H1 (cell line): ENCODE data around the gene POLR3C. TPM values are rescaled to one million over a fixed set of nuclear protein-coding genes. Genes with fewer than 3 reads are reported as not detected.

ENCODE experiments used
- CTCF ChIA-PET: fragments of 300-600 bp; sonication (Branson Sonifier 250); formaldehyde crosslinking; loops from one replicate; lab custom pipeline; 2021; ENCODE audit not compliant: partially characterized antibody; lab: Charles Lee
- POLR2A ChIA-PET: fragments of 300-600 bp; sonication (Branson Sonifier 250); formaldehyde crosslinking; loops from one replicate; lab custom pipeline; 2021; ENCODE audit warnings: inconsistent platforms; ENCODE audit not compliant: partially characterized antibody; lab: Charles Lee
- DNase-seq, 2 experiments: peaks; one replicate each; pipeline versions ENCODE4 v3.0.0 to v3.0.0-alpha.2; 2010 to 2022; ENCODE audit warnings: low spot score in 2 of 2, low read depth in 1 of 2, mixed read lengths in 1 of 2
- FAIRE-seq: peaks from 2 replicates; lab custom pipeline; 2011; peaks lifted over from hg19 to GRCh38; lab: Jason Lieb, UNC
- H2AFZ ChIP-seq: 2 replicates; pipeline ENCODE4 v1.8.1; 2012; ENCODE audit warnings: low read length, inconsistent platforms
- H2AK5ac ChIP-seq: 2 replicates; pipeline ENCODE4 v1.6.1; 2013; ENCODE audit warnings: low read depth, low read length
- H2BK120ac ChIP-seq: replicated peaks from 2 replicates; pipeline ENCODE3; 2013; ENCODE audit warnings: low read depth, low read length, inconsistent platforms
- H2BK12ac ChIP-seq: 2 replicates; pipeline ENCODE4 v1.6.1; 2013; ENCODE audit warnings: low read depth, low read length
- H2BK15ac ChIP-seq: 2 replicates; pipeline ENCODE4 v1.6.1; 2013; ENCODE audit warnings: low read length
- H2BK20ac ChIP-seq: 2 replicates; pipeline ENCODE4 v1.6.1; 2013; ENCODE audit warnings: low read length
- H2BK5ac ChIP-seq: 2 replicates; pipeline ENCODE4 v1.6.1; 2013; ENCODE audit warnings: low read depth, low read length
- H3K14ac ChIP-seq: 2 replicates; pipeline ENCODE4 v1.6.1; 2013; ENCODE audit warnings: inconsistent platforms; ENCODE audit not compliant: insufficient read length
- H3K18ac ChIP-seq: 2 replicates; pipeline ENCODE4 v1.6.1; 2013; ENCODE audit warnings: low read length; ENCODE audit errors: extremely low read depth
- H3K23ac ChIP-seq: 2 replicates; pipeline ENCODE4 v1.6.1; 2013; ENCODE audit warnings: inconsistent platforms; ENCODE audit not compliant: insufficient read length
- H3K23me2 ChIP-seq: 2 replicates; pipeline ENCODE4 v1.6.1; 2013; ENCODE audit warnings: low read depth, low read length
- H3K27ac ChIP-seq: 2 replicates; pipeline ENCODE4 v1.6.1; 2011; ENCODE audit warnings: low read depth, low read length, inconsistent platforms
- H3K27me3 ChIP-seq, 4 experiments: replicated peaks in 1 of 4; 1 replicate in 1 of 4; 2 replicates in 3 of 4; pipeline versions ENCODE4 v1.6.1 to v1.8.1; 2011 to 2013; ENCODE audit warnings: low read length in 3 of 4, mild to moderate bottlenecking in 3 of 4, inconsistent platforms in 2 of 4, mixed read lengths in 2 of 4, moderate library complexity in 1 of 4; ENCODE audit not compliant: control insufficient read depth in 3 of 4, insufficient read depth in 3 of 4; ENCODE audit errors: extremely low read depth in 1 of 4
- H3K36me3 ChIP-seq, 4 experiments: 2 replicates each; pipeline versions ENCODE4 v1.6.1 to v1.8.1; 2011 to 2013; ENCODE audit warnings: mild to moderate bottlenecking in 4 of 4, low read length in 3 of 4, moderate library complexity in 2 of 4, control low read depth in 1 of 4, inconsistent platforms in 1 of 4; ENCODE audit not compliant: insufficient read depth in 4 of 4, control insufficient read depth in 2 of 4
- H3K4ac ChIP-seq: replicated peaks from 2 replicates; pipeline ENCODE3; 2013; ENCODE audit warnings: low read length, low read depth, mixed read lengths, inconsistent platforms; ENCODE audit not compliant: insufficient read length
- H3K4me1 ChIP-seq, 4 experiments: replicated peaks in 1 of 4; 1 replicate in 1 of 4; 2 replicates in 3 of 4; pipeline versions ENCODE4 v1.6.1 to v1.8.1; 2011 to 2013; ENCODE audit warnings: low read length in 3 of 4, inconsistent platforms in 2 of 4, mixed read lengths in 1 of 4; ENCODE audit not compliant: insufficient read depth in 4 of 4, control insufficient read depth in 3 of 4
- H3K4me2 ChIP-seq, 2 experiments: 2 replicates each; pipeline versions ENCODE4 v1.6.1 to v1.8.1; 2011 to 2013; ENCODE audit warnings: low read depth in 2 of 2, low read length in 2 of 2, control low read depth in 1 of 2, inconsistent platforms in 1 of 2, mild to moderate bottlenecking in 1 of 2; ENCODE audit not compliant: insufficient read depth in 1 of 2
- H3K4me3 ChIP-seq, 4 experiments: fragments of 200-600, 300-600 bp in 1 of 4; sonication (generic), shearing (Covaris generic), sonication (Bioruptor Twin) in 1 of 4; 2 replicates each; pipeline versions ENCODE4 v1.5.1 to v1.8.1; 2011 to 2016; ENCODE audit warnings: low read length in 4 of 4, low read depth in 3 of 4, control low read depth in 2 of 4, inconsistent platforms in 2 of 4, mild to moderate bottlenecking in 2 of 4, mixed read lengths in 1 of 4, moderate library complexity in 1 of 4; ENCODE audit not compliant: insufficient read depth in 2 of 4; ENCODE audit errors: extremely low read depth in 1 of 4
- H3K56ac ChIP-seq: replicated peaks from 2 replicates; pipeline ENCODE3; 2013; ENCODE audit warnings: low read depth, mild to moderate bottlenecking, mixed read lengths, low read length, inconsistent platforms; ENCODE audit not compliant: insufficient read length
- H3K79me1 ChIP-seq: 2 replicates; pipeline ENCODE4 v1.6.1; 2013; ENCODE audit warnings: low read depth, low read length, control low read depth
- H3K79me2 ChIP-seq, 2 experiments: 2 replicates each; pipeline versions ENCODE4 v1.6.1 to v1.8.1; 2012 to 2013; ENCODE audit warnings: low read length in 2 of 2, mild to moderate bottlenecking in 2 of 2, inconsistent platforms in 1 of 2; ENCODE audit not compliant: insufficient read depth in 2 of 2, control insufficient read depth in 1 of 2
- H3K9ac ChIP-seq, 4 experiments: replicated peaks in 1 of 4; 1 replicate in 1 of 4; 2 replicates in 3 of 4; pipeline versions ENCODE4 v1.6.1 to v1.8.1; 2011 to 2013; ENCODE audit warnings: low read depth in 3 of 4, low read length in 3 of 4, control low read depth in 2 of 4, mild to moderate bottlenecking in 2 of 4, moderate library complexity in 2 of 4, inconsistent platforms in 1 of 4; ENCODE audit errors: extremely low read depth in 1 of 4
- H3K9me3 ChIP-seq, 2 experiments: 2 replicates each; pipeline versions ENCODE4 v1.6.1 to v1.8.1; 2012 to 2013; ENCODE audit warnings: mild to moderate bottlenecking in 2 of 2, moderate library complexity in 2 of 2, control low read depth in 1 of 2, inconsistent platforms in 1 of 2, low read depth in 1 of 2, low read length in 1 of 2, mixed read lengths in 1 of 2; ENCODE audit not compliant: insufficient read depth in 2 of 2
- H4K20me1 ChIP-seq, 2 experiments: replicated peaks in 1 of 2; 2 replicates each; pipeline versions ENCODE3 to v1.8.1; 2011 to 2013; ENCODE audit warnings: inconsistent platforms in 2 of 2, low read length in 2 of 2, mild to moderate bottlenecking in 1 of 2; ENCODE audit not compliant: insufficient read depth in 2 of 2, control insufficient read depth in 1 of 2
- H4K5ac ChIP-seq: 2 replicates; pipeline ENCODE4 v1.6.1; 2013; ENCODE audit warnings: low read length, low read depth, mixed read lengths, inconsistent platforms; ENCODE audit not compliant: insufficient read length
- H4K8ac ChIP-seq: 2 replicates; pipeline ENCODE4 v1.8.0; 2013; ENCODE audit warnings: mild to moderate bottlenecking, moderate library complexity, low read length, inconsistent platforms; ENCODE audit not compliant: insufficient read depth; ENCODE audit errors: extremely low read depth
- H4K91ac ChIP-seq: replicated peaks from 2 replicates; pipeline ENCODE3; 2013; ENCODE audit warnings: low read length, mixed read lengths, inconsistent platforms; ENCODE audit not compliant: insufficient read length
- ASH2L ChIP-seq: fragments of 200-600, 300-600 bp; sonication (generic); IDR thresholded peaks from one replicate; pipeline ENCODE4 v1.7.1; 2017; ENCODE audit warnings: low read length
- BCL11A ChIP-seq, 2 experiments: IDR thresholded peaks; one replicate each; pipeline ENCODE4 v1.6.1; 2011; ENCODE audit warnings: low read depth in 2 of 2, low read length in 2 of 2, mild to moderate bottlenecking in 2 of 2
- CBX8 ChIP-seq: fragments of 300-800, 300-1000 bp; sonication (generic); IDR thresholded peaks from 2 replicates; pipeline ENCODE4 v1.7.1; 2016; ENCODE audit warnings: low read depth, low read length, borderline replicate concordance
- CEBPB ChIP-seq: IDR thresholded peaks from 2 replicates; pipeline ENCODE4 v1.6.1; 2012; ENCODE audit warnings: low read depth, low read length
- CHD1 ChIP-seq: IDR thresholded peaks from 2 replicates; pipeline ENCODE4 v1.6.1; 2012; ENCODE audit warnings: low read depth, low read length, improper control_type of control experiment
- CHD2 ChIP-seq: IDR thresholded peaks from 2 replicates; pipeline ENCODE4 v1.6.1; 2012; ENCODE audit warnings: low read length, improper control_type of control experiment
- CTBP2 ChIP-seq: IDR thresholded peaks from 2 replicates; pipeline ENCODE4 v1.7.0; 2011; ENCODE audit warnings: borderline replicate concordance, mild to moderate bottlenecking, moderate library complexity, mixed read lengths, low read length; ENCODE audit not compliant: insufficient read depth, insufficient read length
- HDAC6 ChIP-seq: IDR thresholded peaks from one replicate; pipeline ENCODE4 v1.7.1; 2012; ENCODE audit warnings: low read depth, mild to moderate bottlenecking, inconsistent platforms, low read length, moderate library complexity
- KDM1A ChIP-seq: fragments of 200-600, 300-600 bp; sonication (generic); IDR thresholded peaks from 2 replicates; pipeline ENCODE4 v1.7.1; 2016; ENCODE audit warnings: mild to moderate bottlenecking, low read length, borderline replicate concordance
- POLR2AphosphoS5 ChIP-seq: IDR thresholded peaks from 2 replicates; pipeline ENCODE4 v1.6.1; 2011; ENCODE audit warnings: low read depth, low read length
- RAD21 ChIP-seq, 2 experiments: IDR thresholded peaks in 1 of 2; conservative IDR thresholded peaks in 1 of 2; 2 replicates each; pipeline ENCODE4 v1.6.1; 2011; ENCODE audit warnings: low read depth in 2 of 2, low read length in 2 of 2, improper control_type of control experiment in 1 of 2, inconsistent platforms in 1 of 2, mild to moderate bottlenecking in 1 of 2, moderate library complexity in 1 of 2
- RBBP5 ChIP-seq: IDR thresholded peaks from 2 replicates; pipeline ENCODE4 v1.7.1; 2012; ENCODE audit warnings: low read depth, mild to moderate bottlenecking, inconsistent platforms, low read length, moderate library complexity, borderline replicate concordance
- TEAD4 ChIP-seq: IDR thresholded peaks from 2 replicates; pipeline ENCODE4 v1.6.1; 2012; ENCODE audit warnings: low read depth, low read length, inconsistent platforms, mixed read lengths
- WGBS, 2 experiments: shearing (Covaris generic) in 1 of 2; methylation state at CpG; one replicate each; pipeline versions ENCODE4 v1.1.6 to v1.1.7; 2013 to 2015; ENCODE audit warnings: low lambda C conversion rate in 2 of 2, mixed read lengths in 2 of 2, inconsistent platforms in 1 of 2, low coverage in 1 of 2, missing lambda C conversion rate in 1 of 2; ENCODE audit not compliant: insufficient replicate concordance in 2 of 2, insufficient coverage in 1 of 2, insufficient read length in 1 of 2; ENCODE audit errors: extremely low coverage in 1 of 2, missing lambda C conversion rate in 1 of 2; 5-methylcytosine and 5-hydroxymethylcytosine counted together
- polyA plus RNA-seq, 7 experiments: library from polyadenylated mRNA; depleted of rRNA in 3 of 7; stranded (reverse) in 5 of 7; unstranded in 2 of 7; fragments of >200 nt in 5 of 7; fragments of 200-250 nt in 2 of 7; gene quantifications; 1 replicate in 5 of 7; 2 replicates in 1 of 7; 4 replicates in 1 of 7; pipeline versions ENCODE4 v1.2.1 to v1.2.3, GENCODE V29; 2011 to 2013; ENCODE audit warnings: missing spikeins in 2 of 7, mixed read lengths in 2 of 7
- total RNA-seq: library from RNA; stranded (reverse); fragmentation: NEBNext Ultra II Directional; extraction: Animal tissue kit (Norgen Biotek cat#: 25700); gene quantifications from 2 replicates; pipeline ENCODE4 v1.2.1, GENCODE V29; 2021
- TF ChIP-seq, protein P1 (sequence below): IDR thresholded peaks from 2 replicates; pipeline ENCODE4 v1.6.1; 2011; ENCODE audit warnings: low read depth, mild to moderate bottlenecking, low read length; ENCODE audit not compliant: insufficient read depth

The POLR3C gene
- total and polyA plus RNA-seq, 2 of the 8 experiments (the other 6 are each of a cell fraction or from before 2014, with no cell fraction given) = 26.8 TPM

DNA sequence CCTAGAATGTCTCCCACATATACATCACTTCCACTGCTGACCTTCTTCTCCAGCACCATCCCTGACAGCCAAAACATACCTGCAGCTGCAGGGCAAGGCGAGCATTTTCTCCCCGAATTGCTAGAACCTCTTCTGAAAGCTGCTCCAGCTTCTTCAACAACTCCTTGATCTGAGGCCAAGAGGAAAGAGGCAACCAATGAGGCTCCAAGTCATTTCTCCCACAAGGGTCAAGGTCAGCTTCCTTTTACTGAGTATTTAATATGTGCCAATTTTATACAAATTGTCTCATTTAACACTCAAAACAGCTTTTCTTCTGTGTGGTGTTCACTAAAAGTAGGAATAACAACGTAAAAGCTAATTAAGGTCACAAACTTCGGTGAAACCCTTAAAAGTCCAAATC, 44.2 kb downstream of the POLR3C start:
- H4K91ac ChIP-seq = no peak overlapping the region
- no peak overlapping the region for H3K4ac ChIP-seq
- no peak overlapping the region for H2BK5ac ChIP-seq
- H3K23ac ChIP-seq = no peak overlapping the region
- no peaks in the 10 kb centered on the region for H3K79me2 ChIP-seq
- H3K23me2 ChIP-seq = peaks cover 14% of the 10 kb centered on the region; the same call in 1 of the 2 replicates
- H3K27me3 ChIP-seq = peaks cover 0 to 17% (median 6%) of the 10 kb centered on the region in 4 experiments; a peak in 4 of 7 replicates
- no peak overlapping the region for H2BK15ac ChIP-seq
- no peak overlapping the region for H4K8ac ChIP-seq
- no peak overlapping the region for H4K5ac ChIP-seq
- H3K36me3 ChIP-seq = no peaks in the 10 kb centered on the region
- no peaks in the 10 kb centered on the region for H3K79me1 ChIP-seq
- H4K20me1 ChIP-seq = no peaks in the 10 kb centered on the region
- H2AK5ac ChIP-seq = no peak overlapping the region
- H2BK120ac ChIP-seq = no peak overlapping the region
- H3K4me1 ChIP-seq = peaks cover 0 to 11% (median under 1%) of the 10 kb centered on the region in 4 experiments; a peak in 4 of 7 replicates
- no peak overlapping the region for H2BK20ac ChIP-seq
- FAIRE-seq = no peak
- CTCF ChIA-PET = interaction anchor here (1.6 to 1.9 kb wide), 2 partner anchors 22 to 23 kb away, joined by 4 to 13 read pairs; partner anchors contain the start of gene NUDT17
- H3K27ac ChIP-seq = no peak overlapping the region
- H3K56ac ChIP-seq = no peak overlapping the region
- H2AFZ ChIP-seq = no peak overlapping the region
- no peak overlapping the region for H3K4me3 ChIP-seq
- H3K9ac ChIP-seq = no peak overlapping the region
- POLR2A ChIA-PET = interaction anchor here (2.9 kb wide), 1 partner anchor 10 kb away, joined by 11 read pairs; the partner anchor contains the start of gene PIAS3
- 87% methylated on average over 4 of the region's 4 CpGs; no CpG with 5 or more reads in 1 of the 2 experiments for WGBS, 2 experiments
- H3K9me3 ChIP-seq = no peaks in the 10 kb centered on the region
- DNase-seq = no peak
- H3K18ac ChIP-seq = no peak overlapping the region
- no peak overlapping the region for H3K4me2 ChIP-seq
- H3K14ac ChIP-seq = no peak overlapping the region
- H2BK12ac ChIP-seq = no peak overlapping the region
- TF ChIP-seq CHD1 = no peak
- TF ChIP-seq BCL11A (IDR thresholded peaks at IDR 0.05; ENCODE audit: low read depth in 2 of 2, low read length in 2 of 2) = no peak
- TF ChIP-seq KDM1A = no peak
- no peak for TF ChIP-seq CHD2
- TF ChIP-seq ASH2L = no peak
- TF ChIP-seq CTBP2 = no peak
- TF ChIP-seq POLR2AphosphoS5 = no peak
- TF ChIP-seq RAD21 (IDR thresholded peaks at IDR 0.05 in 1 of 2, conservative IDR thresholded peaks at IDR 0.05 in 1 of 2; ENCODE audit: low read depth in 2 of 2, low read length in 2 of 2) = no peak
- TF ChIP-seq, protein P1, sequence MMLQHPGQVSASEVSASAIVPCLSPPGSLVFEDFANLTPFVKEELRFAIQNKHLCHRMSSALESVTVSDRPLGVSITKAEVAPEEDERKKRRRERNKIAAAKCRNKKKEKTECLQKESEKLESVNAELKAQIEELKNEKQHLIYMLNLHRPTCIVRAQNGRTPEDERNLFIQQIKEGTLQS = no peak
- no peak for TF ChIP-seq CEBPB
- TF ChIP-seq HDAC6 = no peak
- TF ChIP-seq CBX8 = no peak
- no peak for TF ChIP-seq RBBP5
- TF ChIP-seq TEAD4 = no peak
